Caco-2 (cell line): ENCODE data around the gene TMEM238L. TPM values are rescaled to one million over a fixed set of nuclear protein-coding genes. Genes with fewer than 3 reads are reported as not detected.

Experiments used
- BruUV-seq: library from RNA; stranded (reverse); fragments of 400-500 nt; replicated peaks from 2 replicates; lab custom pipeline; 2021; lab: Mats Ljungman, UMichigan
- CTCF ChIA-PET: fragments of 300-600 bp; sonication (Branson Sonifier 250); formaldehyde crosslinking; loops from one replicate; lab custom pipeline; 2022; ENCODE audit warnings: antibody characterized with exemption; lab: Charles Lee
- POLR2A ChIA-PET: fragments of 300-600 bp; sonication (Branson Sonifier 250); formaldehyde crosslinking; loops from one replicate; lab custom pipeline; 2022; ENCODE audit warnings: antibody characterized with exemption; lab: Charles Lee
- DNase-seq, 2 experiments: peaks; one replicate each; pipeline versions ENCODE4 v3.0.0 to v3.0.0-alpha.2; 2020 to 2022
- H3K27me3 ChIP-seq: replicated peaks from 2 replicates; pipeline ENCODE4 v1.6.0; 2011; ENCODE audit warnings: low read length; ENCODE audit not compliant: control insufficient read depth, insufficient read depth
- H3K36me3 ChIP-seq: 2 replicates; pipeline ENCODE4 v1.5.1; 2011; ENCODE audit warnings: low read length; ENCODE audit not compliant: control insufficient read depth, insufficient read depth
- H3K4me1 ChIP-seq: fragments of 250-450 bp; sonication (Bioruptor Pico); 2 replicates; pipeline ENCODE4 v1.5.1; 2020; ENCODE audit warnings: mild to moderate bottlenecking
- H3K4me3 ChIP-seq: 2 replicates; pipeline ENCODE4 v1.5.1; 2011; ENCODE audit warnings: low read depth, mild to moderate bottlenecking, control low read depth, low read length
- H3K9me3 ChIP-seq: fragments of 250-450 bp; sonication (Bioruptor Pico); 2 replicates; pipeline ENCODE4 v1.5.1; 2020; ENCODE audit warnings: mild to moderate bottlenecking, moderate library complexity
- H3K27ac Mint-ChIP-seq: one replicate; pipeline ENCODE4 v1.8.0; 2022; ENCODE audit warnings: mixed read lengths; ENCODE audit not compliant: unreplicated experiment
- H3K27me3 Mint-ChIP-seq: one replicate; pipeline ENCODE4 v1.8.0; 2022; ENCODE audit warnings: mixed read lengths; ENCODE audit not compliant: insufficient read depth, unreplicated experiment
- H3K36me3 Mint-ChIP-seq: one replicate; pipeline ENCODE4 v1.8.0; 2022; ENCODE audit warnings: mild to moderate bottlenecking, mixed read lengths; ENCODE audit not compliant: insufficient read depth, unreplicated experiment
- H3K4me1 Mint-ChIP-seq: one replicate; pipeline ENCODE4 v1.8.0; 2022; ENCODE audit warnings: low read depth, mixed read lengths; ENCODE audit not compliant: unreplicated experiment
- H3K4me3 Mint-ChIP-seq: one replicate; pipeline ENCODE4 v1.8.0; 2022; ENCODE audit warnings: mild to moderate bottlenecking, moderate library complexity, mixed read lengths; ENCODE audit not compliant: unreplicated experiment
- H3K9me3 Mint-ChIP-seq: one replicate; pipeline ENCODE4 v1.8.0; 2022; ENCODE audit warnings: mixed read lengths; ENCODE audit not compliant: unreplicated experiment
- intact Hi-C: fragments of 100-400 bp; cut with micrococcal nuclease; formaldehyde crosslinking; loops from one replicate; pipeline ENCODE4 v1.10.0; 2022; ENCODE audit not compliant: unreplicated experiment
- total RNA-seq: library from RNA; stranded (reverse); gene quantifications from 2 replicates; pipeline ENCODE4 v1.2.3, GENCODE V29; 2022
- TF ChIP-seq, protein P1 (sequence below), 2 experiments: fragments of 200-600 bp in 1 of 2; IDR thresholded peaks; 1 replicate in 1 of 2; 2 replicates in 1 of 2; pipeline versions ENCODE4 v1.5.1 to v1.8.0; 2011 to 2022; ENCODE audit warnings: antibody characterized with exemption in 1 of 2, control low read depth in 1 of 2, inconsistent platforms in 1 of 2, low read depth in 1 of 2, low read length in 1 of 2, mild to moderate bottlenecking in 1 of 2, moderate library complexity in 1 of 2; ENCODE audit not compliant: insufficient read depth in 1 of 2, severe bottlenecking in 1 of 2, unreplicated experiment in 1 of 2

The TMEM238L gene
- total RNA-seq, 1 experiment from 2014 or later, result not detected

DNA sequence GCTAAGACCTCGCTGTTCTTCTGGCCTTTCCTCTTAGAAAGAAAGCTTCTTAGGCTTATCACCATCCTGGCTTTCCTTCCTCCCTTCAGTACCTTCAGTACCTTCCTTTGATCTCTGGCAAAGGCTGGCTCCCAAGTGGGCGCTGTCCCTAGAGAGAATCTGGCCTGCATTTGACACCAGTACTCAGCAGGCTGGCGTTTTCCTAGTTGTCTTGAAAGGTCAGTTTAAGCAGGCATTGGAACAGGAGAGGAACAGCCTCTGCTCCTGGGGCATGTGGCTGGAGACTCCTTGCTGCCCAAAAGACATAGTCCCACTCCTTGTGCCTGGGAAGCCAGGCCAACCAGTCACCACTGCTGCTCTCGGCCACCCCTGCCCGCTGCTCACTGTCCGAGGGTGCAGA, 34.1 kb downstream of the TMEM238L start:
- Mint-ChIP-seq H3K27ac (no peak overlapping the region), H3K36me3 (no peaks in the 10 kb centered on the region), H3K27me3 (no peaks in the 10 kb centered on the region), H3K4me3 (no peak overlapping the region), H3K4me1 (no peaks in the 10 kb centered on the region), H3K9me3 (no peaks in the 10 kb centered on the region)
- Histone ChIP-seq H3K9me3 (no peaks in the 10 kb centered on the region), H3K4me3 (no peak overlapping the region), H3K27me3 (no peaks in the 10 kb centered on the region), H3K36me3 (no peaks in the 10 kb centered on the region), H3K4me1 (no peaks in the 10 kb centered on the region)
- DNase-seq, result no peak
- intact Hi-C loops, result no loop called here
- TF ChIP-seq, protein P1, sequence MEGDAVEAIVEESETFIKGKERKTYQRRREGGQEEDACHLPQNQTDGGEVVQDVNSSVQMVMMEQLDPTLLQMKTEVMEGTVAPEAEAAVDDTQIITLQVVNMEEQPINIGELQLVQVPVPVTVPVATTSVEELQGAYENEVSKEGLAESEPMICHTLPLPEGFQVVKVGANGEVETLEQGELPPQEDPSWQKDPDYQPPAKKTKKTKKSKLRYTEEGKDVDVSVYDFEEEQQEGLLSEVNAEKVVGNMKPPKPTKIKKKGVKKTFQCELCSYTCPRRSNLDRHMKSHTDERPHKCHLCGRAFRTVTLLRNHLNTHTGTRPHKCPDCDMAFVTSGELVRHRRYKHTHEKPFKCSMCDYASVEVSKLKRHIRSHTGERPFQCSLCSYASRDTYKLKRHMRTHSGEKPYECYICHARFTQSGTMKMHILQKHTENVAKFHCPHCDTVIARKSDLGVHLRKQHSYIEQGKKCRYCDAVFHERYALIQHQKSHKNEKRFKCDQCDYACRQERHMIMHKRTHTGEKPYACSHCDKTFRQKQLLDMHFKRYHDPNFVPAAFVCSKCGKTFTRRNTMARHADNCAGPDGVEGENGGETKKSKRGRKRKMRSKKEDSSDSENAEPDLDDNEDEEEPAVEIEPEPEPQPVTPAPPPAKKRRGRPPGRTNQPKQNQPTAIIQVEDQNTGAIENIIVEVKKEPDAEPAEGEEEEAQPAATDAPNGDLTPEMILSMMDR (IDR thresholded peaks at IDR 0.05; ENCODE audit: insufficient read depth in 1 of 2, low read depth in 1 of 2, low read length in 1 of 2, severe bottlenecking in 1 of 2, unreplicated experiment in 1 of 2), result no peak
- CTCF ChIA-PET, result no interaction called here
- POLR2A ChIA-PET, result no interaction called here
- BruUV-seq, result no TSS peak

DNA sequence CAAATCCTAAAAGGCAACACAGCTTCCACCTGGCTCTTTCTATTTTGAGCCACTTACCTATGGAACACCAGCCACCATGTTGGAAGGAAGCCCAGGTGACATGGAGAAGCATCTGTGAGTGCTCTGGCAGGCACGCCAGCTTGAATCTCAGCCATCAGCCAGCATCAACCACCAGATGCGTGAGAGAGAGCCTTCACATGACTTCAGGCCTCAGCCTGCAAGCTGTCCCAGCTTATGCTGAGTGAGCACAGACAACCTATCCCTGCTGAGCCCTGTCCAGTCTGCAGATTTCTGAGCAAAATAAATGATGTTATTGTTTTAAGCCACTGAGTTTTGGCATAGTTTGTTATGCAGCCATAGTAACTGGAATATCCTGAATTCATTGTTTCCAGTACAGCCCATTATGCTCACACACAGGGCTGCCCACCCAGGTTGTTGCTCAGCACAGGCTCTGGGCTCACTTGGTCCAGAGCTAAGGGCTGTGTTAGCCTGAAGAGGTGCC, 35.1 kb downstream of the TMEM238L start:
- BruUV-seq, result no TSS peak
- no peak overlapping the region for H3K4me3 ChIP-seq
- no peaks in the 10 kb centered on the region for H3K27me3 Mint-ChIP-seq
- ChIA-PET POLR2A (no interaction called here), CTCF (no interaction called here)
- H3K9me3 Mint-ChIP-seq, result no peaks in the 10 kb centered on the region
- TF ChIP-seq, protein P1 (IDR thresholded peaks at IDR 0.05; ENCODE audit: insufficient read depth in 1 of 2, low read depth in 1 of 2, low read length in 1 of 2, severe bottlenecking in 1 of 2, unreplicated experiment in 1 of 2), result no peak
- no peaks in the 10 kb centered on the region for H3K4me1 ChIP-seq
- H3K27me3 ChIP-seq, result no peaks in the 10 kb centered on the region
- H3K27ac Mint-ChIP-seq, result no peak overlapping the region
- H3K9me3 ChIP-seq, result no peaks in the 10 kb centered on the region
- DNase-seq, result no peak
- no peaks in the 10 kb centered on the region for H3K36me3 ChIP-seq
- intact Hi-C loops, result no loop called here
- no peak overlapping the region for H3K4me3 Mint-ChIP-seq
- H3K4me1 Mint-ChIP-seq, result no peaks in the 10 kb centered on the region
- no peaks in the 10 kb centered on the region for H3K36me3 Mint-ChIP-seq

DNA sequence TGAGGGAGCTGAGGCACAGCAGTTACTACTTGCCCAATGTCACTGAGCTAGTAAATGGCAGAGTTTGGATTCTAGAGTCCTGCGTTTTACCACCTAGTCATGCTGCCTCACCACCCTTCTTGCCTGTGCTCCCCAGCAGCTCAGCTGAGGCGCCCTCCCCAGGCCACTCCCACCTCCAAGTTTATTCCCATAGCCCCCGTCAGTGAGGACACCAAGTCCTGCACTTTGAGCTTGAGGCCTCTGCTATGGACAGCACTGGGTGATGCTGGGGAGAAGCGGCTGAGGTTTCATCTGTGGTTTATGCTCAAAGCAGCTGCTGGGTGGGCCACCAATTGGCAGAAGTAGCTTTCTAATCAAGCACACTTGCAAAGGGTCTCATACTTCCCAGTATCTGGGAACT, 36.7 kb downstream of the TMEM238L start:
- H3K27ac Mint-ChIP-seq, result no peak overlapping the region
- no peak overlapping the region for H3K4me3 Mint-ChIP-seq
- Histone ChIP-seq H3K4me1 (no peaks in the 10 kb centered on the region), H3K36me3 (no peaks in the 10 kb centered on the region), H3K9me3 (no peaks in the 10 kb centered on the region), H3K27me3 (no peaks in the 10 kb centered on the region), H3K4me3 (no peak overlapping the region)
- TF ChIP-seq, protein P1 (IDR thresholded peaks at IDR 0.05; ENCODE audit: insufficient read depth in 1 of 2, low read depth in 1 of 2, low read length in 1 of 2, severe bottlenecking in 1 of 2, unreplicated experiment in 1 of 2), result no peak
- intact Hi-C loops, result no loop called here
- POLR2A ChIA-PET, result no interaction called here
- H3K9me3 Mint-ChIP-seq, result no peaks in the 10 kb centered on the region
- CTCF ChIA-PET, result interaction anchor here (0.6 kb wide), 1 partner anchor 36 kb away, joined by 3 read pairs; no protein-coding TSS in a partner anchor
- no TSS peak for BruUV-seq
- no peaks in the 10 kb centered on the region for H3K4me1 Mint-ChIP-seq
- no peaks in the 10 kb centered on the region for H3K36me3 Mint-ChIP-seq
- H3K27me3 Mint-ChIP-seq, result no peaks in the 10 kb centered on the region
- no peak for DNase-seq
